Ovary (tissue), 9 donors: ENCODE measurements around the gene ECI1. TPM values are rescaled to one million over a fixed set of nuclear protein-coding genes. Genes with fewer than 3 reads are reported as not detected.

Experiments
- DNase-seq, 5 donors: peaks; one replicate each; pipeline ENCODE4 v3.0.0-alpha.2; 2019 to 2020
- H3K27ac ChIP-seq, 2 donors: fragments of 200-600 bp; one replicate each; pipeline versions ENCODE4 v1.5.1 to v1.8.0; 2019 to 2022
- H3K27me3 ChIP-seq: fragments of 200-600 bp; one replicate; pipeline ENCODE4 v1.8.0; 2022
- H3K36me3 ChIP-seq: fragments of 200-600 bp; sonication (generic); one replicate; pipeline ENCODE4 v1.5.1; 2019
- H3K4me1 ChIP-seq: one replicate; pipeline ENCODE4 v1.8.1; 2013; ENCODE audit warnings: mild to moderate bottlenecking, moderate library complexity; ENCODE audit not compliant: insufficient read depth
- H3K4me3 ChIP-seq: fragments of 200-600 bp; sonication (generic); one replicate; pipeline ENCODE4 v1.5.1; 2017
- H3K9me3 ChIP-seq, 2 donors: fragments of 200-600 bp in 1 of 2; sonication (generic) in 1 of 2; one replicate each; pipeline versions ENCODE4 v1.5.1 to v1.8.1; 2013 to 2019; ENCODE audit warnings: mild to moderate bottlenecking in 1 of 2, moderate library complexity in 1 of 2
- EP300 ChIP-seq: sonication (generic); formaldehyde crosslinking; IDR thresholded peaks from one replicate; pipeline ENCODE4 v1.6.1; 2017; ENCODE audit warnings: antibody characterized with exemption
- POLR2A ChIP-seq: fragments of 450-650 bp; IDR thresholded peaks from one replicate; pipeline ENCODE4 v1.6.1; 2017; ENCODE audit warnings: antibody characterized with exemption, mild to moderate bottlenecking, moderate library complexity
- WGBS, 3 donors: extraction: QIAGEN DNeasy Blood & Tissue Kit in 1 of 3; methylation state at CpG; one replicate each; pipeline versions ENCODE4 v1.1.5 to v1.1.7; 2013 to 2017; 5-methylcytosine and 5-hydroxymethylcytosine counted together
- intact Hi-C, 4 donors: fragments of 100-400 bp; cut with DNase I; formaldehyde crosslinking; loops; one replicate each; pipeline versions ENCODE4 v1.11.0 to v1.15.1; 2022 to 2023
- polyA plus RNA-seq, 2 donors: library from polyadenylated mRNA; stranded (reverse); fragments of 200-250 nt in 1 of 2; fragments of 350-450 nt in 1 of 2; fragmentation: Illumina TruSeq in 1 of 2; extraction: RNeasy Lipid Tissue Mini Kit (QIAGEN cat#74804) in 1 of 2; gene quantifications; one replicate each; pipeline ENCODE4 v1.2.3, GENCODE V29; 2013 to 2014
- total RNA-seq, 7 donors: library from RNA; depleted of rRNA in 2 of 7; stranded (reverse); fragments of >200 nt in 2 of 7; fragmentation: NEBNext Ultra II Directional in 3 of 7; extraction: Animal tissue kit (Norgen Biotek cat#: 25700) in 3 of 7; gene quantifications; one replicate each; pipeline versions ENCODE4 v1.1.0 to v1.2.4, GENCODE V29; 2016 to 2023
- TF ChIP-seq, protein P1 (sequence below), 3 donors: fragments of 450-650 bp in 2 of 3; fragments of 200-600 bp in 1 of 3; IDR thresholded peaks; one replicate each; pipeline versions ENCODE4 v1.5.1 to v1.8.0; 2016 to 2022; ENCODE audit warnings: antibody characterized with exemption in 3 of 3, mild to moderate bottlenecking in 1 of 3
- donor health status: DM: no; HTN: no; CAD: no; lungs with moderate emphysema.
- donor health status: DM: no; HTN: no; CAD: no.
- donor health status: Bipolar disorder and iron deficiency.
- donor health status: DM: yes; HTN: yes; CAD: no.
- donor health status: DM: no; HTN: no; CAD: no.
- donor health status: DM: yes; HTN: yes; CAD: no.

Gene ECI1
- total and polyA plus RNA-seq, 9 donors = 3.1 to 66.3 (median 48.1) TPM

DNA sequence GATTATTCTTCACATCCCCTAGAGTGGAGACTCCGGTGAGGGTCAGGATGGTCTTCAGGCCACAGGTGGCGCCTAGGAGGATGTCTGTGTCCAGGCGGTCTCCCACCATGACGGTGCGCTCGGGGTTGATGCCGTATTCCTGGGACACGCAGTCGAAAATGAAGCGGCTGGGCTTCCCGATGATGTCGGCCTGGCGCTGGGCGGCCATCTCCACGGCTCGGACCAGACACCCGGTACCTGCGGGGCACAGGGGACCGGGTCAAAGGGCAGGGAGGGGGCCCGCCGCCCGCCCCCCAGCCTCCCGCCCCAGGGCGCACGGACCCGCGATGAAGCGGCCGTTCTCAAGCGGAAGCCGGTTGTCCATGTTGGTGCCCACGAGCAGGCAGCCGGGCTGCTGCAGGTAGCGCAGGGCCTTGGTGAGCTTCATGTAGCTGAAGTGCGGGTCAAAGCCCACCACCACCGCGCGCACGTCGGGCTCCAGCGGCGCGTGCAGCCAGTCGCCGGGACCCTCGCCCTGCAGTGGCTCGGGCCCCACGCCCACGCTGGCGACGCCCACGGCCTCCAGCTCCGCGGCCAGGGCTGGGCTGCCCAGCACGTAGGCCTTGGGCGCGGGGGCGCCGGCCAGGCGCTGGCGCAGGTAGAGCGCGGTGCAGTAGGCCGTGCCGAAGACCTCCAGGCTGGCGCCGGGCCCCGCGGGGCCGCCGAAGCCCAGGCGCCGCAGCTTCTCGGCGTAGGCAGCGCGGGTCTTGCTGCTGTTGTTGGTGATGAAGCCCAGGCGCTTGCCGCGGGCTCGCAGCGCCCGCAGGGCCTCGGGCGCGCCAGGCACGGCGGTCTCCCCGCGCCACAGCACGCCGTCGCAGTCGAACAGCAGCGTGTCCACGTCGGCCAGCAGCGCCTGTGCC, 37.3 kb downstream of the ECI1 start:
- no peaks in the 10 kb centered on the region for H3K9me3 ChIP-seq
- 0 to 1% (median 1%) methylated on average over 55 to 98 of the region's 98 CpGs for WGBS, 3 donors
- peak overlapping the region in 1 of 2 donors; percentile 39 for H3K27ac ChIP-seq
- H3K4me1 ChIP-seq = peaks cover 8% of the 10 kb centered on the region
- peak overlapping the region; percentile 68 for H3K4me3 ChIP-seq
- no peaks in the 10 kb centered on the region for H3K27me3 ChIP-seq
- DNase-seq = peak in 3 of 5 donors; percentile 35 to 58 (median 50)
- no peaks in the 10 kb centered on the region for H3K36me3 ChIP-seq
- no peak for TF ChIP-seq EP300
- TF ChIP-seq, protein P1, sequence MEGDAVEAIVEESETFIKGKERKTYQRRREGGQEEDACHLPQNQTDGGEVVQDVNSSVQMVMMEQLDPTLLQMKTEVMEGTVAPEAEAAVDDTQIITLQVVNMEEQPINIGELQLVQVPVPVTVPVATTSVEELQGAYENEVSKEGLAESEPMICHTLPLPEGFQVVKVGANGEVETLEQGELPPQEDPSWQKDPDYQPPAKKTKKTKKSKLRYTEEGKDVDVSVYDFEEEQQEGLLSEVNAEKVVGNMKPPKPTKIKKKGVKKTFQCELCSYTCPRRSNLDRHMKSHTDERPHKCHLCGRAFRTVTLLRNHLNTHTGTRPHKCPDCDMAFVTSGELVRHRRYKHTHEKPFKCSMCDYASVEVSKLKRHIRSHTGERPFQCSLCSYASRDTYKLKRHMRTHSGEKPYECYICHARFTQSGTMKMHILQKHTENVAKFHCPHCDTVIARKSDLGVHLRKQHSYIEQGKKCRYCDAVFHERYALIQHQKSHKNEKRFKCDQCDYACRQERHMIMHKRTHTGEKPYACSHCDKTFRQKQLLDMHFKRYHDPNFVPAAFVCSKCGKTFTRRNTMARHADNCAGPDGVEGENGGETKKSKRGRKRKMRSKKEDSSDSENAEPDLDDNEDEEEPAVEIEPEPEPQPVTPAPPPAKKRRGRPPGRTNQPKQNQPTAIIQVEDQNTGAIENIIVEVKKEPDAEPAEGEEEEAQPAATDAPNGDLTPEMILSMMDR (IDR thresholded peaks at IDR 0.05) = no peak
- no peak for TF ChIP-seq POLR2A
- intact Hi-C loops = no loop called here

DNA sequence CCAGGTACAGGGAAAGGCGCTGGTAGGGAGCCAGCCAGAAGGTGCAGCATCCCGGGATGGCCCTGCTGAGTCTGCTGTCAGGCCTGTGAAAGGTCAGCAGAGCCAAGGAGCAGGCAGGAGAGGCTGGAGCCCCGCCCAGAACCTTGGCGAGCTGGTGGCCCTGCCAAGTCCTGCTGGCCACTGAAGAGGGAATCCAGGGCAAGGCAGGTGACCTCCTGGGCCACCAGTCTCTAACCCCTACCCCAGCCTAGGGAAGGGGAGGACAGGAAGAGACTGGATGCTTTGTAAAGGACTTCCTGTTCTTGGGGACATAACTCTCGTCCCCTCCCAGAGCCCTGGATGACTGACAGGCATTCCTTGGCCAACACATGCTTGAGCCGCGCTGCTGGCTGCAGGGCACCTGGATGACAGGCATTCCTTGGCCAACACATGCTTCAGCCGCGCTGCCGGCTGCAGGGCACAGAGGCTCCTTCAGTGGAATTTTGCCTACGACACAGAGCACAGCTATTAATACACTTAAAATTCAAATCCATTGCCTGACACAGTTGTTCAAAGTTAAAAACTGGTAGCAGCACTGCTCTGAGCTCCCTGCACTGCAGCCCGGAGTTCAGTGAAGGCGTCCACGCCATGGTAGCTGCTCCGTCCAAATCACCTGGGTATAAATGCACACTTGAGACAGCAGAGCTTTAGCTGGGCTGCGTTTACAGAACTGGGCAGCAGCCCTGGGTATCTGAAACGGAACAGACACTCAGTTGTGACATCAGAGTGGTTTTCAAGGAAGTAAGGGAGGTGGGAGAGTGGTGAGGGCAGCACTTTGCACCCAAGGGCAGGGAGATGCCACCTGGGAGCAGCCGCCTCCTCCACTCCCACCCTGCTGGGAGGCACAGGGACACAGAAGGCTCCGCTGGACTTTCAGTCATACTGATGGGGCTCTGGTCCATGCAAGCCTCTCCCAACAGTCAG, 38.7 kb downstream of the ECI1 start:
- Histone ChIP-seq H3K27ac (no peak overlapping the region), H3K36me3 (no peaks in the 10 kb centered on the region), H3K4me3 (no peak overlapping the region), H3K4me1 (peaks cover 8% of the 10 kb centered on the region), H3K9me3 (no peaks in the 10 kb centered on the region), H3K27me3 (no peaks in the 10 kb centered on the region)
- TF ChIP-seq POLR2A = no peak
- TF ChIP-seq, protein P1 (IDR thresholded peaks at IDR 0.05) = no peak
- no peak for TF ChIP-seq EP300
- 61 to 70% (median 64%) methylated on average over 19 of the region's 19 CpGs for WGBS, 3 donors
- no peak for DNase-seq
- intact Hi-C loops = no loop called here

DNA sequence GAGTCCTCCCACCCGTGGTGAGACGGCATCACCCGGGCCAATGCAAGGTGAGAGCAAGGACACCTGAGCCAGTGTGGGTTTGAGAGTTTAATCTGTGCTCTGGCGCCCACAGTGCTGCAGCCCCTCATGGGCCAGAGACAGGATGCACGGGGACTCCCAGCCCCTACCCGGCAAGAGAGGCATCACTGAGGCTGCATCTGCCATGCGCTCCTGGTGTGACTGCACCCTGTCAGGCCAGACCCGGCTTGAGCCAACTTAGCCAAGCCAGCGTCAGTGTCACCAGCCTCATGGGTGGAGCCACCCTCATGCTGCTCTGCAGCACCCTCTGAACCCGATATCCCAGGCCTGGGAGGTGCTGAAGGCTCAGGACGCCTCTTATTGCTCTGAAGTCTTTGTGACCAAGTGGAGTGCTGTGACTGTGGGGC, 39.5 kb downstream of the ECI1 start:
- Histone ChIP-seq H3K4me3 (no peak overlapping the region), H3K9me3 (no peaks in the 10 kb centered on the region), H3K4me1 (peaks cover 8% of the 10 kb centered on the region), H3K27ac (no peak overlapping the region), H3K27me3 (no peaks in the 10 kb centered on the region), H3K36me3 (no peaks in the 10 kb centered on the region)
- intact Hi-C loops = no loop called here
- WGBS, 3 donors = 72 to 82% (median 73%) methylated on average over 9 to 11 of the region's 11 CpGs
- DNase-seq = no peak
- TF ChIP-seq, protein P1 (IDR thresholded peaks at IDR 0.05) = no peak
- no peak for TF ChIP-seq POLR2A
- TF ChIP-seq EP300 = no peak
